HK-2 (cell line): ENCODE results near the gene EMC8.
A peak's percentile ranks its signal among the peaks of the same experiment; 100 is the strongest.

ENCODE experiments used
- DNase-seq: peaks from one replicate; pipeline ENCODE4 v3.0.0-alpha.2; 2018; ENCODE audit not compliant: unreplicated experiment

Gene EMC8

GRCh38 chr16:85784813-85785212 lies 14.5 kb downstream of the EMC8 start:
- DNase-seq: no peak

DNA sequence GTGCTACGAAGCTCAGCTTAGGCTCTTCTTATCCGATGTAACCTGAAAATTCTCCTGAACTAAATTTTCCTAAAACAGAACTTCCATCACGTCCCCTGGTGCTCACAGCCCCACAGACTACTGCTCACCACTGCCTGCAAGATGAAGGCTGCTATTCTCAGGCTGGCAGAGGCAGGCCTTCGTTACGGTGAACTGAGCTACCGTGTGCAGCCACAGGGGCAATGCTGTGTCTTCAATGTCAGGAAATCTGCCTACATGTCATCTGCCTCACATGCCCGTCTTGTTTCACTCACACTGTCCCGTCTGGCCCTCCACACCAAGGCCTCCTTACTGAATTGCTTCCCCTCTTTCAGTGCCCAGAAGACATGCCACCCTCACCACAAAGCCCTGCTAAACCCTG lies 15.9 kb downstream of the EMC8 start:
- DNase-seq: no peak

GRCh38 chr16:85782451-85782850 lies 16.9 kb downstream of the EMC8 start:
- no peak for DNase-seq

DNA sequence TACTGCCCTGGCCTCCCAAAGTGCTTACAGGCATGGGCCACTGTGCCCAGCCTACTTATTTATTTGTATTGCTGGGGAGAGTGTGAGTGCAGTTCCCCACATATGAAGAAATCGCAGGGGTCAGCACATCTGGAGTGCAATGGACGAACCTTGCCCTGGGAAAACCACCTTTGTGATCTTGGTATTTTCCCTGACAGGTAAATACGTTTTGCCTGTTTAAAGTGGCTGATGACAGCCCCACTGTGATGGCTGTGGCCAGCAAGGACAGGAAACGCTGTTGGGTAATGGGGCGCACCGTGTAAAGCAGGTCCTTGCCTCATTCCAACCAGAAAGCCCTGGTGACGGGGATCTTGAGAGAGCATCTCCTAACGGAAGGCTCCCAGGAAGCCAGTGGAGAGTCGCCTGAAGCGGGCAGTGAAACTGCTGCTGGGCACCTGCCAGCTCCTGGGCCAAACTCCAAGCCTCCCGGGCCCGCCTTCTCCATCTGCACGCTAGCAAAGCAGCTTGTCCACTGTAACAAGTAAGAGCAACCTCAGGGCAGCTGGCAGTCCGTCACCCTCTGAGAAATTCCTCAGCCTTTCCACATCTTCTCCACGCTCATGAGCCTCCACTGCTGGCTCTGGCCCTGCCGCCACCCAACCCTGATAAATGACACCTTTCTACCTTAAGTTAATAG lies 17.5 kb downstream of the EMC8 start:
- DNase-seq: no peak

- DNase-seq: no peak
Measured at GRCh38 chr16:85781156-85781555, 18.2 kb downstream of the EMC8 start.

- DNase-seq: no peak
Measured at GRCh38 chr16:85780281-85780680, 19.1 kb downstream of the EMC8 start.

DNA sequence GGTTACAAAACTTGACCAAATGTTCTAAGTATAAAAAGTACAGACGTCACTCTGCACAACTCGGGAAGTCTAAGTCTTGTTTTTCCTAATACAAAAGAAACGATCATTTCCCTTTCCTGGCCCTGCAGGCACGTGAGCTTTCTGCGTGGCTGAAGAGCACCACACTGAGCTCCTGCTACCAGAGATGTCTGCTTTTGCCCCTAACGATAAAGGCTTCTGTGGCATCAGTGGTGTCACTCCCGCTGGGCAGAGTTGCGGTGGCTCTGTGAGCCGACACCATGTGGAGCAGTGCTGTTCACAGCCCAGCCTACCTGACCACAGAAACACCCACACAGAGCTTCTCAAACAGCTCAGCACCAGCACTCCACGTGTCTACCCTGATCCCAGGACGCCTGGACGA lies 20.5 kb downstream of the EMC8 start:
- DNase-seq: no peak

DNA sequence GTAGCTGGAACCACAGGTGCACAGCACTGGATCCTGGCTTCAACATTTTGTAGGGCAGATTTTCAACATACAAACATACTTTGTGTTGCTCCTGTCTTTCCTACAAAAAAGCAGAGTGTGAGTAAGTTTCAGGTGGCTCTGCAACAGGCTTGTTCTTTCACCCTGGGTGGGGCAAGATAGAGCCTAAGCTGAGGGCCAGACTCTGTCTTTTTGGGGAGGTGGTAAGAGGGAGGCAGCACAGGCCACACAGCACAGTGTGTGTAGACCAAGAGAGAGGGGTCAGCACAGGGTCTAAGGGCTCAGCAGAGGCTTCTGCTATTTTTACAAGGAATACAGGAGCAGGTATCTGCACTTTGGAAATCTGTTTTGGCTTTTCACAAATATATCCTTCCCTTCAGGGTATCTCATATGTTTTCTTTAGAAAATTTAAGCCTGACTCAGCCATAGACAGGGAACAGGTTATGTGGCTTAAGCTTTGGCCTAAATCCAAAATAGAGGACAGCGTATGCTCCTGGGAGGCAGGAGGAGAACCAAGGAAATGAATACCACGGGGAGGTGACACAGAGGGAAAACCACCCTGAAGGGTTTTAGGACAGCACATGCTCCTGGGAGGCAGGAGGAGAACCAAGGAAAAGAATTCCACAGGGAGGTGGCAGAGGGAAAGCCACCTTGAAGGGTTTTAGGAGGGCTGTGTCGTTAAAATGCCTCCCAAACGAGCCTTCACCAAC lies 21.6 kb downstream of the EMC8 start:
- peak; percentile 11 for DNase-seq

GRCh38 chr16:85774811-85775210 lies 24.5 kb downstream of the EMC8 start:
- DNase-seq: no peak

DNA sequence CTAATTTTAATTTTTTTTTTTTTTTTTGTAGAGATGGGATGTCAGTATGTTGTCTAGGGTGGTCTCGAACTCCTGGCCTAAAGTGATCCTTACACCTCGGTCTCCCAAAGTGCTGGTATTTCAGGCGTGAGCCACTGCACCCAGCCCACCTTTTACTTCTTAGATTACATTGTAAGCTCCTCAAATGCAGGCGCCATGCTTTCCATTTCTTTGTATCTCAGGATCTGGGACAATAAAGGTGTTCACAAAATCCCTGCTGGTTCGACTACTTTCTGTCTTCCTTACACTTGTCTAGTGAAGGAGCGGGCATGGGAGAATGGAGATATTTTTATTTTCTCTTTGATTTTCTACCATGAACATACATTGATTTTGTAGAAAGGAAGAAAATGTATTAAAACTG lies 25.2 kb downstream of the EMC8 start:
- DNase-seq: no peak

DNA sequence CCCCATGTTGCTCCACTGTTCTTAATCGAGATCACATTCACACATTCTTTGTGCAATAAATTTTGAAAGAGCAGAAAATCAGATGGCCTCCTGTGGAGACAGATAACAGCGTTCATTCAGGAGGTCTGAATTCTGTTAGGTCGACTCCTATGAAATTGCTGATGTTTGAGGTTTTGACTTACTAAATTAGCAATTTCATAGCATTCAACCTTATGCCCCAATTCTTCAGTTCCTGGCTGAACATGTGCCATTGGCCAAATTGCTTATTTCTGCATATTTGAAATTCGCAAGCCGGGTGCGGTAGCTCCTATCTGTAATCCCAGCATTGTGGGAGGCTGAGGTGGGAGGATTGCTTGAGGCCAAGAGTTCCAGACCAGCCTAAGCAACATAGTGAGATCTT lies 26.3 kb downstream of the EMC8 start:
- DNase-seq: no peak

DNA sequence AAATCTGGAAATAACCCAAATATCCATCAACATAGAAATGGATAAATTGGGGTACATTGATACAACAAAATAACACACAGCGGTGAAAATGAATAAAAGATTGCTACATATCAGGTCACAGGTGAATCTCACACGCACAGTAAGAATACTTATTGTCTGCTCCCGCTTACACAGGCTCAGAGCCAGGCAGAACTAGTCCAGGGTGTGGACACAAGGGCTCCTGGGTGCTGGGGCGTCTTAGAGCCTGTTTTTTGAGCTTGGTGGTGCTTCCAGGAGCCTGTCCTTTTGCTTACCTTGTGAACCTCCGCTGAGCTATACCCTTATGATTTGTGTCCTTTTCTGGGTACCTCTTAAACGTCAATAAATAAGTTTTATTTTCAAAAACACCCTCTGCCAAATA lies 28.6 kb downstream of the EMC8 start:
- no peak for DNase-seq

- no peak for DNase-seq
Measured at GRCh38 chr16:85768199-85768598, 31.1 kb downstream of the EMC8 start.

- DNase-seq: peak; percentile 54
Measured at GRCh38 chr16:85767531-85767930, 31.8 kb downstream of the EMC8 start.

GRCh38 chr16:85765767-85766166 lies 33.6 kb downstream of the EMC8 start:
- no peak for DNase-seq

DNA sequence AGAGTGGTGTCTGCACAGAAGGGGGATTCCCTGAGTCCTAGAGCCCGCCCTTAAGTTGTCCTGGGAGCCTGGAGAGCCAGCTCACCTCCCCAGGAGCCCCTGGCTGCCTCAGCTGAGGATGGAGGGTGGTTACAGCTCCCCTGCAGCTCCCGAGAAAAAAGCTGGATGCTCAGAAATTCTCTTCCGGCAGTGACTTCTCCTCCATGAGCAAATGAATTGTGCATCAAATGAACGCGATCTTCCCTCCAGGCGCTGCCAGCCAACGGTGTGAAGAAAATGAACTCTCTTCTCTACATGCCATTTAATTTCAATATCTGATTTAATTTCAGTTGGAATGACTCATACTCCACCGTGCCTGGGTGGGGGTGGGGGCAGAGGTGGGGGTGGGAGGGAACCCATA lies 34.1 kb downstream of the EMC8 start:
- DNase-seq: no peak

DNA sequence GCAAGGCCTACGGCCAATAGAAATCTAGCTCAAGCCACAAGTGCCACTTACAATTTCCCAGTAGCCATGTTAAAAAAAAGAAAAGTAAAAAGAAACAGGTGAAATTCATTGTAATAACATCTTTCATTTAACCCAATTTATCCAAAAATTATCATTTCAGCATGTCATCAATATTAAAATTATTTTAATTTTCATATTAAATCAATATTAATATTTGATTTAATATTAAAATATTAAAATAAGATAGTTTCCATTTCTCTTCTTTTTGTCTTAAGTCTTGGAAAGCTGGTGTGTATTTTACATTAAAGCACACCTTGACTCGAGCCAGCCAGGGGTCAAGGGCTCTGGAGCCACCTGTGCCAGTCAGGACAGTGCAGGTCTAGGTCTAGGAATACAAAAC lies 35.7 kb downstream of the EMC8 start:
- DNase-seq: no peak

DNA sequence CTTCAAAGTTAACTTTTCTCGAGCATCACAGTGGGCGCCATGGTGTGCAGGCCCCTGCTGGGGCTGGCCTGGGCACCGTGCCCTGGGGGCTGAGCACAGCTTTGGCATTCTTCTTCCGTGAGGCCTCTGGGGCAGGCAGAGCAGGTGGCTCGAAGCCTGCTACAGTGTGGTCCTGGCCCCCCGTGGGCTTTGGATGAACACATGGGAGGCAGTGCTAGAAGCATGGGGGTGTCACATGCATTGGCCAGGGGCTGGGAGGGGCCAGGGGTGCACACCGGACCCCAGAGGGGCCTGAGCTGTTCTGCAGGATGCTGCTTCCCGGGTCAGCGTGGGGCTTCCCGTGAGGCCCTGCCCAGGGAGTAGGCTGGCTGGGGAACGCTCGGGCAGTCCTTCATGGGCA lies 36.4 kb downstream of the EMC8 start:
- DNase-seq: no peak

DNA sequence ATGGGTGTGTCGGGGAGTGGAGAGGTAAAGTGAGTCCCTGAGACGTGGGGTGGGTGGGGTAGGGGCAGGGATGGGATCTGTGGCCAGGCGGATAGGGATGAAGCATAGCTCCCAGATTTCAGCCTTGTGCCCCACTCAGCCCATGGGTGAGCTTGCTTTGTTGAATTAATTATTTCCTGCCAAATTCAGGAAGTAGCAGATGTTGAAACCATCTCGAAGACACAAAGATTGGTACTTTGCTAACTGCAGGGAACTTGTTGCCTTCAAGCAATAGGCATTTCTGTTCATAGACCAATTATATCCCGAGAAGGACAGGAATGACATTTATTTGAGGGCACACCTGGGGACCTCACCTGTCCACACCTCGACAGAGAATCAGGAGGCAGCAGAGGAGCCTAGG lies 37.5 kb downstream of the EMC8 start:
- no peak for DNase-seq

DNA sequence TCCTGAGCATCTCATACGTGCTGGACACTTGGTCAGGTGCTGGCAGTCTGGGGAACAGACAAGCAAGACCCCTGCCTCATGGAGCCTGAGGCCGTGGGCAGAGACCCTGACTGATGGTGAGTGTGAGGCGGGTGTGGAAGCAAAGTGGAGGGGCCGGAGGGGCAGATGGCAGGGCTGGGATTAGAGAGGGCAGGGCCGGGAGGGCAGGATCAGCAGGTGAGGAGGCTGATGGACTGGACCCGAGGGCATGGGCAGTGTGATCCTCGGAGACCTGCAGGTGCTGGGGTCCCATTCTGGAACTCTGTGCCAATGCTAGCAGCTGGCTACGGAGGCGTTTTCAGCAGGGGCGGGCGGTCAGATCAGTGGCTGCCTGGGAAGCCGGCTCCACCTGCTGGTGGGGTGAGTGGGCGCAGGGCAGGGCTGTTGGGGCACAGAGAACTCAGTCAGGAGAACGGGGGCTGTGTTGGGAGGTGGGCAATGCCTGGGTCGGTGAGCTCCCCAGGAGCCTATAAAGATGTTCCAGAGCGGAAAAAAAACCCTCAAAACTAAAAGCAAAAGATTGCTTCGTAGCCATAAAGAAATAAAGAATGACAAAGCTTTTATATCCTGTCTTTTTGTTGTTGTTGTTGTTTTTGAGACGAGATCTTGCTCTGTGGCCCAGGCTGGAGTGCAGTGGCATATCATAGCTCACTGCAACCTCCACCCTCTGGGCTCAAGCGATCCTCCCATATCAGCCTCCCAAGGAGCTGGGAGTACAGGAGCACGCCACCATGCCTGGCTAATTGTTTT lies 39.5 kb downstream of the EMC8 start:
- DNase-seq: no peak

- DNase-seq: no peak
Measured at GRCh38 chr16:85759136-85759535, 40.2 kb downstream of the EMC8 start.

DNA sequence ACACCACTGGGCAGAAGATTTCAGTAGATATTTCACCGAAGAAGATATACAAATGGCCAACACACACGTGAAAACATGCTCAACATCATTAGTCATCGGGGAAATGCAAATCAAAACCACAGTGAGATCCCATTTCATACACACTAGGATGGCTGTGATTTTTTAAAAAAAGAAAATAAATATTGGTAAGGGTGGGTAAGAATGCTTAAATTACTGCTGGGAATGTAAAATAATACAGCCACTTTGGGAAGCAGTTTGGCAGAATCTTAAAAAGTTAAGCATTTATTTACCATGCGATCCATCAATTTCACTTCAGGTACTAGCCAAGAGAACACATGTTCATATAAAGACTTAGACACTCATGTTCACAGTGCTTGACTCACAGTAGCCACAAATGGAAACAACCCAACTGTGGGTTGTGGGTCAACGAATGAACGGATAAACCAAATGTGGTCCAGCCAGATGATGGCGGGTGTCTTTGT lies 42.0 kb downstream of the EMC8 start:
- no peak for DNase-seq
